H9 (cell line): Measurements from ENCODE around the gene TCERG1L. TPM values are rescaled to one million over a fixed set of nuclear protein-coding genes. Genes with fewer than 3 reads are reported as not detected.

Experiments used
- DNase-seq: peaks from one replicate; pipeline ENCODE4 v3.0.0-alpha.2; 2017
- H2AFZ ChIP-seq: one replicate; pipeline ENCODE4 v1.6.1; 2013; ENCODE audit warnings: mild to moderate bottlenecking, low read length, control low read depth, moderate library complexity
- H2AK5ac ChIP-seq: 2 replicates; pipeline ENCODE4 v1.6.1; 2013; ENCODE audit warnings: low read length, control low read depth, mixed read lengths; ENCODE audit not compliant: insufficient read length
- H2BK120ac ChIP-seq: one replicate; pipeline ENCODE4 v1.6.1; 2013; ENCODE audit warnings: low read depth, mild to moderate bottlenecking, low read length, control low read depth, inconsistent platforms; ENCODE audit not compliant: poor library complexity, severe bottlenecking
- H2BK12ac ChIP-seq: 2 replicates; pipeline ENCODE4 v1.6.1; 2013; ENCODE audit warnings: low read length, control low read depth, mixed read lengths, low read depth; ENCODE audit not compliant: insufficient read length
- H2BK15ac ChIP-seq: 2 replicates; pipeline ENCODE4 v1.6.1; 2013; ENCODE audit warnings: low read depth, low read length, control low read depth
- H2BK20ac ChIP-seq: one replicate; pipeline ENCODE4 v1.6.1; 2013; ENCODE audit warnings: low read depth, mild to moderate bottlenecking, low read length, control low read depth, inconsistent platforms; ENCODE audit not compliant: poor library complexity, severe bottlenecking
- H2BK5ac ChIP-seq: 2 replicates; pipeline ENCODE4 v1.6.1; 2013; ENCODE audit warnings: low read length, control low read depth, mixed read lengths; ENCODE audit not compliant: insufficient read length
- H3K14ac ChIP-seq: 2 replicates; pipeline ENCODE4 v1.6.1; 2013; ENCODE audit warnings: low read length, control low read depth; ENCODE audit not compliant: insufficient read depth
- H3K18ac ChIP-seq: 2 replicates; pipeline ENCODE4 v1.6.1; 2013; ENCODE audit warnings: low read depth, mild to moderate bottlenecking, mixed read lengths, low read length, control low read depth; ENCODE audit not compliant: insufficient read length
- H3K23ac ChIP-seq: 2 replicates; pipeline ENCODE4 v1.6.1; 2013; ENCODE audit warnings: low read length, control low read depth, mixed read lengths, low read depth; ENCODE audit not compliant: insufficient read length
- H3K23me2 ChIP-seq: 2 replicates; pipeline ENCODE4 v1.6.1; 2013; ENCODE audit warnings: low read depth, mild to moderate bottlenecking, mixed read lengths, low read length, control low read depth; ENCODE audit not compliant: insufficient read length, poor library complexity, severe bottlenecking
- H3K27ac ChIP-seq: 2 replicates; pipeline ENCODE4 v1.5.1; 2013; ENCODE audit warnings: low read length, control low read depth, mixed read lengths, low read depth; ENCODE audit not compliant: insufficient read length
- H3K27me3 ChIP-seq: 2 replicates; pipeline ENCODE4 v1.6.1; 2013; ENCODE audit warnings: low read length, control low read depth, inconsistent platforms; ENCODE audit not compliant: insufficient read depth
- H3K4ac ChIP-seq: 2 replicates; pipeline ENCODE4 v1.6.1; 2013; ENCODE audit warnings: low read depth, mild to moderate bottlenecking, control low read depth, inconsistent platforms, low read length, moderate library complexity
- H3K4me1 ChIP-seq: 2 replicates; pipeline ENCODE4 v1.6.1; 2013; ENCODE audit warnings: low read length, control low read depth, inconsistent platforms; ENCODE audit not compliant: insufficient read depth
- H3K4me2 ChIP-seq: 2 replicates; pipeline ENCODE4 v1.6.1; 2013; ENCODE audit warnings: low read length, control low read depth, mixed read lengths; ENCODE audit not compliant: insufficient read length, insufficient read depth
- H3K56ac ChIP-seq: 2 replicates; pipeline ENCODE4 v1.6.1; 2013; ENCODE audit warnings: low read depth, mild to moderate bottlenecking, mixed read lengths, low read length, control low read depth; ENCODE audit not compliant: insufficient read length
- H3K79me1 ChIP-seq: 2 replicates; pipeline ENCODE4 v1.6.1; 2013; ENCODE audit warnings: low read depth, mild to moderate bottlenecking, moderate library complexity, low read length, control low read depth, inconsistent platforms; ENCODE audit not compliant: insufficient read depth, poor library complexity, severe bottlenecking
- H3K79me2 ChIP-seq: 2 replicates; pipeline ENCODE4 v1.6.1; 2013; ENCODE audit warnings: low read length, control low read depth, inconsistent platforms; ENCODE audit not compliant: insufficient read depth
- H3K9ac ChIP-seq: 2 replicates; pipeline ENCODE4 v1.6.1; 2013; ENCODE audit warnings: low read length, control low read depth, mixed read lengths; ENCODE audit not compliant: insufficient read length; ENCODE audit errors: extremely low read depth
- H3K9me3 ChIP-seq: one replicate; pipeline ENCODE4 v1.6.1; 2013; ENCODE audit warnings: low read depth, low read length, inconsistent platforms; ENCODE audit not compliant: control insufficient read depth
- H3T11ph ChIP-seq: one replicate; pipeline ENCODE4 v1.6.1; 2013; ENCODE audit warnings: mild to moderate bottlenecking, low read length, control low read depth, inconsistent platforms
- H4K20me1 ChIP-seq: one replicate; pipeline ENCODE4 v1.6.1; 2013; ENCODE audit not compliant: control insufficient read depth, insufficient read length, insufficient read depth
- H4K5ac ChIP-seq: 2 replicates; pipeline ENCODE4 v1.6.1; 2013; ENCODE audit warnings: low read depth, mild to moderate bottlenecking, mixed read lengths, low read length, control low read depth; ENCODE audit not compliant: insufficient read length
- H4K8ac ChIP-seq: replicated peaks from 2 replicates; pipeline ENCODE4 v1.6.1; 2013; ENCODE audit warnings: low read length, control low read depth, mixed read lengths, low read depth; ENCODE audit not compliant: insufficient read length
- H4K91ac ChIP-seq: 2 replicates; pipeline ENCODE4 v1.6.1; 2013; ENCODE audit warnings: low read depth, mild to moderate bottlenecking, moderate library complexity, mixed read lengths, low read length, control low read depth; ENCODE audit not compliant: insufficient read length
- H3K27ac Mint-ChIP-seq, 3 experiments: 2 replicates in 2 of 3; 3 replicates in 1 of 3; pipeline ENCODE4 v1.8.0; 2020 to 2021; ENCODE audit warnings: mixed read lengths in 3 of 3, mild to moderate bottlenecking in 1 of 3, moderate library complexity in 1 of 3
- H3K27me3 Mint-ChIP-seq: 2 replicates; pipeline ENCODE4 v1.8.0; 2021; ENCODE audit warnings: low read depth, mild to moderate bottlenecking, moderate library complexity, mixed read lengths
- H3K36me3 Mint-ChIP-seq, 3 experiments: 2 replicates in 2 of 3; 3 replicates in 1 of 3; pipeline ENCODE4 v1.8.0; 2020 to 2021; ENCODE audit warnings: low read depth in 3 of 3, mixed read lengths in 3 of 3; ENCODE audit not compliant: insufficient read depth in 1 of 3
- H3K4me1 Mint-ChIP-seq, 2 experiments: 2 replicates each; pipeline ENCODE4 v1.8.0; 2020; ENCODE audit warnings: mixed read lengths in 2 of 2
- H3K4me3 Mint-ChIP-seq, 2 experiments: 2 replicates in 1 of 2; 3 replicates in 1 of 2; pipeline ENCODE4 v1.8.0; 2020 to 2021; ENCODE audit warnings: mild to moderate bottlenecking in 2 of 2, mixed read lengths in 2 of 2, moderate library complexity in 1 of 2
- H3K9me3 Mint-ChIP-seq, 2 experiments: 2 replicates in 1 of 2; 3 replicates in 1 of 2; pipeline ENCODE4 v1.8.0; 2020; ENCODE audit warnings: mild to moderate bottlenecking in 2 of 2, mixed read lengths in 2 of 2, moderate library complexity in 1 of 2
- CTCF ChIP-seq: fragments of 200-600 bp; sonication (generic); conservative IDR thresholded peaks from 3 replicates; pipeline ENCODE4 v1.8.0; 2021; ENCODE audit warnings: antibody characterized with exemption, mild to moderate bottlenecking
- WGBS: extraction: QIAGEN DNeasy Blood & Tissue Kit; methylation state at CpG from one replicate; pipeline ENCODE4 v1.1.7; 2013; ENCODE audit warnings: missing lambda C conversion rate, low lambda C conversion rate, mixed read lengths; ENCODE audit not compliant: insufficient read length; ENCODE audit errors: extremely low coverage; 5-methylcytosine and 5-hydroxymethylcytosine counted together
- total RNA-seq: library from RNA; stranded (reverse); gene quantifications from 2 replicates; pipeline ENCODE4 v1.2.1, GENCODE V29; 2021

TCERG1L gene
- total RNA-seq, 1 experiment from 2014 or later, result 3.3 TPM

GRCh38 chr10:131115321-131115720 is 196.2 kb downstream of the TCERG1L start:
- H3K4me3 Mint-ChIP-seq, result no peak overlapping the region
- Histone ChIP-seq H3K18ac (no peak overlapping the region), H3K23me2 (no peaks in the 10 kb centered on the region), H2BK12ac (no peak overlapping the region), H4K91ac (no peak overlapping the region), H3T11ph (no peak overlapping the region), H3K9me3 (no peaks in the 10 kb centered on the region), H4K20me1 (no peaks in the 10 kb centered on the region), H4K8ac (no peak overlapping the region), H2BK15ac (no peak overlapping the region), H3K14ac (no peak overlapping the region), H2AK5ac (no peak overlapping the region), H4K5ac (no peak overlapping the region), H2BK20ac (no peak overlapping the region), H3K9ac (no peak overlapping the region), H3K79me1 (no peaks in the 10 kb centered on the region), H3K4me1 (no peaks in the 10 kb centered on the region), H2AFZ (no peak overlapping the region), H3K79me2 (no peaks in the 10 kb centered on the region), H3K4me2 (no peak overlapping the region), H3K27me3 (no peaks in the 10 kb centered on the region), H3K27ac (no peak overlapping the region), H2BK120ac (no peak overlapping the region), H2BK5ac (no peak overlapping the region), H3K23ac (no peak overlapping the region), H3K56ac (no peak overlapping the region), H3K4ac (no peak overlapping the region)
- TF ChIP-seq CTCF, result no peak
- WGBS, result no CpG with 5 or more reads among the region's 14 CpGs
- H3K36me3 Mint-ChIP-seq, result no peaks in the 10 kb centered on the region; a peak in 1 of 7 replicates
- no peaks in the 10 kb centered on the region for H3K9me3 Mint-ChIP-seq
- peaks cover 9 to 14% of the 10 kb centered on the region in 2 experiments for H3K4me1 Mint-ChIP-seq
- H3K27ac Mint-ChIP-seq, result peak overlapping the region in 2 of 3 experiments; percentile 45 to 83; a peak in 2 of 7 replicates
- no peak for DNase-seq
- no peaks in the 10 kb centered on the region; the same call in 1 of the 2 replicates for H3K27me3 Mint-ChIP-seq
